ENCODE data around the gene HDAC3. TPM values are rescaled to one million over a fixed set of nuclear protein-coding genes. Genes with fewer than 3 reads are reported as not detected.

Gene HDAC3
- total and polyA plus RNA-seq, 12 donors = 27.7 to 43.0 (median 32.7) TPM

DNA sequence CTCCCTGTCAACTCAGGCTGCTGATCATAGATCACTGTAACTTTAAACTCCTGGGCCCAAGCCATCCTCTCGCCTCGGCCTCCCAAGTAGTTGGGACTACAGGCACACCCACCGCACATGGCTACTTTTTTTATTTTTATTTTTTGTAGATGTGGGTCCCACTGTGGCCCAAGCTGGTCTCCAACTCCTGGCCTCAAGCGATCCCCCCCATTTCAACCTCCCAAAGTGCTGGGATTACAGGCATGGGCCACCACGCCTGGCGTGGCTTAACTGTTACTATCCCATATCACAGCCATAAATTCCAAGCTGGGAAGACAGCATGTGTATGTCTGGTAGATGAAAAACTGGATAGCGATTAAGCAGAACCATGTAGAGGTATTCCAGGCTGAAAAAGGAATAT lies 1.0 kb downstream of the HDAC3 start:
- Histone ChIP-seq H3K9me3 (no peaks in the 10 kb centered on the region), H3K4me1 (peaks cover 7 to 54% (median 31%) of the 10 kb centered on the region in 9 donors), H3K36me3 (peaks cover 0 to 44% (median 11%) of the 10 kb centered on the region in 9 donors), H3K4me3 (peak overlapping the region; percentile 59 to 94 (median 86)), H3K27me3 (peaks cover 0 to 3% (median 0%) of the 10 kb centered on the region in 7 donors), H3K27ac (peak overlapping the region in 2 of 10 donors; percentile 79 to 85)
- ATAC-seq (no peak), DNase-seq (no peak)
- TF ChIP-seq, protein P1, sequence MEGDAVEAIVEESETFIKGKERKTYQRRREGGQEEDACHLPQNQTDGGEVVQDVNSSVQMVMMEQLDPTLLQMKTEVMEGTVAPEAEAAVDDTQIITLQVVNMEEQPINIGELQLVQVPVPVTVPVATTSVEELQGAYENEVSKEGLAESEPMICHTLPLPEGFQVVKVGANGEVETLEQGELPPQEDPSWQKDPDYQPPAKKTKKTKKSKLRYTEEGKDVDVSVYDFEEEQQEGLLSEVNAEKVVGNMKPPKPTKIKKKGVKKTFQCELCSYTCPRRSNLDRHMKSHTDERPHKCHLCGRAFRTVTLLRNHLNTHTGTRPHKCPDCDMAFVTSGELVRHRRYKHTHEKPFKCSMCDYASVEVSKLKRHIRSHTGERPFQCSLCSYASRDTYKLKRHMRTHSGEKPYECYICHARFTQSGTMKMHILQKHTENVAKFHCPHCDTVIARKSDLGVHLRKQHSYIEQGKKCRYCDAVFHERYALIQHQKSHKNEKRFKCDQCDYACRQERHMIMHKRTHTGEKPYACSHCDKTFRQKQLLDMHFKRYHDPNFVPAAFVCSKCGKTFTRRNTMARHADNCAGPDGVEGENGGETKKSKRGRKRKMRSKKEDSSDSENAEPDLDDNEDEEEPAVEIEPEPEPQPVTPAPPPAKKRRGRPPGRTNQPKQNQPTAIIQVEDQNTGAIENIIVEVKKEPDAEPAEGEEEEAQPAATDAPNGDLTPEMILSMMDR (IDR thresholded peaks at IDR 0.05) = no peak
- intact Hi-C loops (cut with DNase I) = no loop called here
- 69 to 71% methylated on average over 7 of the region's 7 CpGs for WGBS, 2 donors

DNA sequence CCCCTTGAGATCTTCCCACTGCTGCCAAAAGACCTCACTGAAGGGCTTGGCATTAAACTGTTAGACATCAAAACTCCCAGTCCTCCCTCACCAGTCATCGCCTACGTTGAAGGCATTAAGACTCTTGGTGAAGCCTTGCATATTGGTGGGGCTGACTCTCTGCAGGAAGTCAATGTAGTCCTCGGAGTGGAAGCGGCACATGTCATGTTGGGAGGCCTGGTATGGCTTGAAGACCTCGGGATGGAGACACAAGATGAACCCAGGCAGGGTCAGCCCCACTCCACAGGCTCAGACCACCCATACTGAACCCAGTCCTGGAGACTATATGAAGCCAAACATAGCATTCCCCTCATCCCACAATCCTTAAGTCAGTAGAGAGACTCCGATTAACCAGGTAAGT lies 1.9 kb downstream of the HDAC3 start:
- peaks cover 0 to 3% (median 0%) of the 10 kb centered on the region in 7 donors for H3K27me3 ChIP-seq
- H3K27ac ChIP-seq = no peak overlapping the region
- intact Hi-C loops (cut with DNase I) = no loop called here
- TF ChIP-seq, protein P1 (IDR thresholded peaks at IDR 0.05) = no peak
- DNase-seq (no peak), ATAC-seq (no peak)
- H3K9me3 ChIP-seq = no peaks in the 10 kb centered on the region
- 92% methylated on average over 6 of the region's 6 CpGs for WGBS, 2 donors
- peaks cover 7 to 54% (median 31%) of the 10 kb centered on the region in 9 donors for H3K4me1 ChIP-seq
- no peak overlapping the region for H3K4me3 ChIP-seq
- peaks cover 0 to 50% (median 12%) of the 10 kb centered on the region in 9 donors for H3K36me3 ChIP-seq

DNA sequence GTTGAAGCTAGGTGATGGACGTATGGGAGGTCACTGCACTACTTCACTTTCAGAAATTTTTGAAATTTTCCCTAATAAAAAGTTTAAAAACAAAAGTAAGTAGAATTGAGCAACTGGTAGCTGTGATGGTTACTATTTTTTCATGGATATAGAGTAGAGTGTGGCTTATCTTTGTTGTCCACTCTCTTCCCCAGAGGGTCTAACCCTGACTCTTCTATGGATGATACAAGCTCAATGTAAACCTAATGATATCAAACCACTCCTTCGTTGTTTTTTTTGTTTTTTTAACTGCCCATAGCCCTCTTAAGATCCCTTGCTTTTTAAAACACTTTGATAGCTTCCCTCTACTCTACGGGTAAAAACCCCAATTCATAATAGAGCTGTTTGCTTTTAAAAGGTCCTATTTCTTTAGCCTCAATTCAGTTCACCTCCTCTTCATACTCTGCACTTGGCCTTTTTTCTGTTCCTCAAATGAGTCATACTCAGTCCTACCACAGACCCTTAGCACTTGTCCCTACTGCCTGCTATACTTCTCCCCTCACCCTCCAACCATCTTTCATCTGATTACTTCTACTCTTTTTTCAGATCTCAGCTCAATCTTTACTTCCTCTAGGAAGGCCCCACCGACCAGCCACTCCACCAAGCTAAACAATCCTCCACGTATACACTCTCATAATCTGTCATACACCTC lies 2.6 kb downstream of the HDAC3 start:
- WGBS, 2 donors = 80 to 86% methylated on average over 5 of the region's 5 CpGs
- intact Hi-C loops (cut with DNase I) = no loop called here
- peaks cover 0 to 57% (median 18%) of the 10 kb centered on the region in 9 donors for H3K36me3 ChIP-seq

DNA sequence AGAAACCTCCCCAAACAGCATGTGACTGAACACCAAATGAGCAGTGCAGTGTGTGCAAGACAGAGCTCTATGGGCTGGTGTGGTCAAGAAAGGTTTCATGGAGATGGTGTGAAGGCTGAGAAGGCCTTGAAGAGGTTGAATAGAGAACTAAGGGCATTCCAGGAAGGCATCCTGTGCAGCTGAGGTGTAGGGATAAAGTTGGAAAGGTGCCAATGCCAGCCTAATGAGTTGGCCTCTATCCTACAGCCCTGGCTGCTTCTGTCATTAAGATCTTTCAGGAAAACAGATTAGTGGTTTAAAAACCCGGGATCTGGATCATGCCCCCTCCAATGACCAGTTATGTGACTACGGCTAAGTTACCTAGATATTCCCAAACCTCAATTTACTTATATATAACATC lies 4.0 kb downstream of the HDAC3 start:
- DNase-seq (no peak), ATAC-seq (no peak)
- Histone ChIP-seq H3K27ac (no peak overlapping the region), H3K4me1 (peaks cover 4 to 43% (median 26%) of the 10 kb centered on the region in 9 donors), H3K27me3 (peaks cover 0 to 2% (median 0%) of the 10 kb centered on the region in 7 donors), H3K4me3 (no peak overlapping the region), H3K9me3 (no peaks in the 10 kb centered on the region), H3K36me3 (peaks cover 0 to 71% (median 31%) of the 10 kb centered on the region in 9 donors)
- intact Hi-C loops (cut with DNase I) = no loop called here
- TF ChIP-seq, protein P1 (IDR thresholded peaks at IDR 0.05) = no peak
- WGBS, 2 donors = 84 to 86% methylated on average over 2 of the region's 2 CpGs

More for the DNA sequence above, 2.6 kb downstream of the HDAC3 start:
- TF ChIP-seq, protein P1 (IDR thresholded peaks at IDR 0.05) = no peak
- ATAC-seq (no peak), DNase-seq (no peak)
- H3K27me3 ChIP-seq = peaks cover 0 to 3% (median 0%) of the 10 kb centered on the region in 7 donors
- H3K27ac ChIP-seq = no peak overlapping the region
- peaks cover 7 to 54% (median 31%) of the 10 kb centered on the region in 9 donors for H3K4me1 ChIP-seq
- no peaks in the 10 kb centered on the region for H3K9me3 ChIP-seq
- H3K4me3 ChIP-seq = no peak overlapping the region
